ENCODE results near the gene VPS29. TPM values are rescaled to one million over a fixed set of nuclear protein-coding genes. Genes with fewer than 3 reads are reported as not detected.

The VPS29 gene
- total RNA-seq, 1 donor from 2014 or later = 80.7 TPM

DNA sequence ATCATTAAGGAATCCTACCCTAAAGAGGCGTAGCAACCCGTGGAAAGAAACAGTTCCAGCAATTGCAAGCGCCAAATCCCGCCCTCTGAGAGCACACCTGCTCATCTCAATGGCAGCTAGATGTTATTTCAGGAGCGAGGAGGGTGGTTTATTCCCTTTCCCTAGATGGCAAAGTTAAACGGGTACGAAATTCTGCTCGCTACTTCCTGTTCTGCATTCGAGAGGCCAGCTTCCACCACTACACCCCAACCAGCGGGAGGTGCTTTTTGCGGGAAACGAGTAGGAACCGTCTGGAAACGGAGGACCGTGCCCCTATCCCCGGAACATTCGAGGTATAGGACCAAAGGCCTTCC lies 536 bp downstream of the VPS29 start:
- peaks cover 51% of the 10 kb centered on the region for H3K79me2 ChIP-seq (ENCODE audit: insufficient read depth, low read length)
- peak overlapping the region; percentile 99 for H3K4me3 Mint-ChIP-seq (ENCODE audit: unreplicated experiment)
- peak overlapping the region; percentile 90 for H3K4me2 ChIP-seq (ENCODE audit: low read length)
- DNase-seq (ENCODE audit: low read depth) = peak; percentile 62
- no peaks in the 10 kb centered on the region for H3K27me3 ChIP-seq (ENCODE audit: insufficient read depth, low read length)
- TF ChIP-seq EZH2 (IDR thresholded peaks at IDR 0.05; ENCODE audit: insufficient read depth, low read length) = no peak
- TF ChIP-seq, protein P1, sequence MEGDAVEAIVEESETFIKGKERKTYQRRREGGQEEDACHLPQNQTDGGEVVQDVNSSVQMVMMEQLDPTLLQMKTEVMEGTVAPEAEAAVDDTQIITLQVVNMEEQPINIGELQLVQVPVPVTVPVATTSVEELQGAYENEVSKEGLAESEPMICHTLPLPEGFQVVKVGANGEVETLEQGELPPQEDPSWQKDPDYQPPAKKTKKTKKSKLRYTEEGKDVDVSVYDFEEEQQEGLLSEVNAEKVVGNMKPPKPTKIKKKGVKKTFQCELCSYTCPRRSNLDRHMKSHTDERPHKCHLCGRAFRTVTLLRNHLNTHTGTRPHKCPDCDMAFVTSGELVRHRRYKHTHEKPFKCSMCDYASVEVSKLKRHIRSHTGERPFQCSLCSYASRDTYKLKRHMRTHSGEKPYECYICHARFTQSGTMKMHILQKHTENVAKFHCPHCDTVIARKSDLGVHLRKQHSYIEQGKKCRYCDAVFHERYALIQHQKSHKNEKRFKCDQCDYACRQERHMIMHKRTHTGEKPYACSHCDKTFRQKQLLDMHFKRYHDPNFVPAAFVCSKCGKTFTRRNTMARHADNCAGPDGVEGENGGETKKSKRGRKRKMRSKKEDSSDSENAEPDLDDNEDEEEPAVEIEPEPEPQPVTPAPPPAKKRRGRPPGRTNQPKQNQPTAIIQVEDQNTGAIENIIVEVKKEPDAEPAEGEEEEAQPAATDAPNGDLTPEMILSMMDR (IDR thresholded peaks at IDR 0.05; ENCODE audit: insufficient read depth, low read depth, low read length) = no peak
- H3K9ac ChIP-seq (ENCODE audit: low read length) = peak overlapping the region; percentile 95
- peak overlapping the region; percentile 90 for H3K27ac Mint-ChIP-seq (ENCODE audit: unreplicated experiment)
- no peak for FAIRE-seq
- peak overlapping the region; percentile 90 for H2AFZ ChIP-seq (ENCODE audit: low read depth, low read length)
- H3K27ac ChIP-seq (ENCODE audit: low read depth, low read length) = peak overlapping the region; percentile 83
- H3K27me3 Mint-ChIP-seq (ENCODE audit: low read depth, unreplicated experiment) = no peaks in the 10 kb centered on the region
- no peaks in the 10 kb centered on the region for H3K9me3 ChIP-seq (ENCODE audit: insufficient read depth, low read depth, low read length)
- peaks cover 3% of the 10 kb centered on the region for H4K20me1 ChIP-seq (ENCODE audit: insufficient read depth, low read length)
- peaks cover 1% of the 10 kb centered on the region for H3K36me3 Mint-ChIP-seq (ENCODE audit: low read depth, unreplicated experiment)
- H3K4me3 ChIP-seq (ENCODE audit: insufficient read depth, low read depth, low read length) = peak overlapping the region; percentile 93
- H3K36me3 ChIP-seq (ENCODE audit: insufficient read depth, low read length) = peaks cover 6% of the 10 kb centered on the region
- H3K4me1 Mint-ChIP-seq (ENCODE audit: low read depth, unreplicated experiment) = peaks cover 11% of the 10 kb centered on the region
- H3K9me3 Mint-ChIP-seq (ENCODE audit: unreplicated experiment) = no peaks in the 10 kb centered on the region
- H3K4me1 ChIP-seq (ENCODE audit: insufficient read depth, low read length) = peaks cover 8% of the 10 kb centered on the region

DNA sequence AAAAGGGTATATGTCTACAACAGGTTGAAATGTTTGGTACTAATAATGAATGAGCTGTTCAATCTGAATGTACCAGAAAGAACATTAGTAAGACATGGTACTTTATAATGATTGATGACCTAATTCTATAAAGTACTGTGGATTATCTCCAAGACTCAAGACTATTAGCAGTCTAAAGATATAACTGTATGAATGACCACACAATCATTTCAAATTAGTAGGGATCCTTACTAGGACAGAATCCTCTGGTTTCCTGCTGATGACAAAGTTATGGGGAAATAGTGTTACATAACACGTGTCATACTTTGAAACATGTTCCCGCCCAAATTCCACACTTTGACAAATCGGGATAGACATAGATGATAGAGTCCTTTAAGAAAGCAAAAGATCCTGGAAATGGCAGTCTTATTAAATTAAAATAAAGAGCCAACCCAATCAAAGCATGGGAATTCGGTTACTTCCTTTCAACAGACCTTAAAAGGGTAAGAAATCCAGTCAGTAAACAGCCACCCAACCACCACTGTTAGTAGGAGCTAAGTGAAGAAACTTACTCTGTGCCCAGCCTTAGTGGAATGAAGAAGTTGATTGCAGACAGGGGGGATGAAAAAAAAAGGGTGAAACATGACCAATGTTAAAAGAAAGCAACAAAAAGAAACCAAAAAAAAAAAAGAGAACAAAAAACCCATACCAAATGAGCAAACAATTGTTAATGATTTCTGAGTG lies 2.8 kb downstream of the VPS29 start:
- peaks cover 8% of the 10 kb centered on the region for H4K20me1 ChIP-seq (ENCODE audit: insufficient read depth, low read length)
- H3K4me2 ChIP-seq (ENCODE audit: low read length) = no peak overlapping the region
- no peaks in the 10 kb centered on the region for H3K27me3 Mint-ChIP-seq (ENCODE audit: low read depth, unreplicated experiment)
- DNase-seq (ENCODE audit: low read depth) = peak; percentile 37
- H3K4me3 Mint-ChIP-seq (ENCODE audit: unreplicated experiment) = peak overlapping the region; percentile 69
- TF ChIP-seq EZH2 (IDR thresholded peaks at IDR 0.05; ENCODE audit: insufficient read depth, low read length) = no peak
- TF ChIP-seq, protein P1 (IDR thresholded peaks at IDR 0.05; ENCODE audit: insufficient read depth, low read depth, low read length) = no peak
- H2AFZ ChIP-seq (ENCODE audit: low read depth, low read length) = no peak overlapping the region
- no peak overlapping the region for H3K9ac ChIP-seq (ENCODE audit: low read length)
- peaks cover 58% of the 10 kb centered on the region for H3K79me2 ChIP-seq (ENCODE audit: insufficient read depth, low read length)
- H3K4me1 Mint-ChIP-seq (ENCODE audit: low read depth, unreplicated experiment) = peaks cover 11% of the 10 kb centered on the region
- no peaks in the 10 kb centered on the region for H3K9me3 Mint-ChIP-seq (ENCODE audit: unreplicated experiment)
- H3K36me3 Mint-ChIP-seq (ENCODE audit: low read depth, unreplicated experiment) = peaks cover 1% of the 10 kb centered on the region
- H3K27ac ChIP-seq (ENCODE audit: low read depth, low read length) = no peak overlapping the region
- no peaks in the 10 kb centered on the region for H3K27me3 ChIP-seq (ENCODE audit: insufficient read depth, low read length)
- no peak for FAIRE-seq
- H3K4me3 ChIP-seq (ENCODE audit: insufficient read depth, low read depth, low read length) = no peak overlapping the region
- peaks cover 17% of the 10 kb centered on the region for H3K36me3 ChIP-seq (ENCODE audit: insufficient read depth, low read length)
- H3K9me3 ChIP-seq (ENCODE audit: insufficient read depth, low read depth, low read length) = no peaks in the 10 kb centered on the region
- peak overlapping the region; percentile 84 for H3K27ac Mint-ChIP-seq (ENCODE audit: unreplicated experiment)
- peaks cover 8% of the 10 kb centered on the region for H3K4me1 ChIP-seq (ENCODE audit: insufficient read depth, low read length)

DNA sequence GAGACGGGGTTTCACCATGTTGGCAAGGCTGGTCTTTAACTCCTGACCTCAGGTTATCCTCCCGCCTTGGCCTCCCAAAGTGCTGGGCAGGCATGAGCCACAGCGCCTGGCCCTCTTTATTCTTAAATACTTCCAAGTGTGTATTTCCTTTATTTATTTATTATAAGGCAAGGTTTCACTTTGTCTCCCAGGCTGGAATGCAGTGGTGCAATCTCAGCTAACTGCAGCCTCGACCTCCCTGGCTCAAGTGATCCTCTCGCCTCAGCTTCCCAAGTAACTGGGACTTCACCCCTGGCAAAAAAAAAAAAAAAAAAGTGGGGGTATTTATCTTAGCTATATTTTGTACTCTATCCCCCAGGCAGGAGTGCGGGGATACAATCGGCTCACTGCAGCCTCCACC lies 26.5 kb downstream of the VPS29 start:
- Histone ChIP-seq H3K79me2 (ENCODE audit: insufficient read depth, low read length) (peaks cover 3% of the 10 kb centered on the region), H3K27ac (ENCODE audit: low read depth, low read length) (no peak overlapping the region), H3K4me2 (ENCODE audit: low read length) (no peak overlapping the region), H3K27me3 (ENCODE audit: insufficient read depth, low read length) (no peaks in the 10 kb centered on the region), H3K9ac (ENCODE audit: low read length) (no peak overlapping the region), H3K36me3 (ENCODE audit: insufficient read depth, low read length) (peaks cover 3% of the 10 kb centered on the region), H3K9me3 (ENCODE audit: insufficient read depth, low read depth, low read length) (no peaks in the 10 kb centered on the region), H3K4me3 (ENCODE audit: insufficient read depth, low read depth, low read length) (no peak overlapping the region), H3K4me1 (ENCODE audit: insufficient read depth, low read length) (no peaks in the 10 kb centered on the region), H2AFZ (ENCODE audit: low read depth, low read length) (no peak overlapping the region), H4K20me1 (ENCODE audit: insufficient read depth, low read length) (no peaks in the 10 kb centered on the region)
- FAIRE-seq (no peak), DNase-seq (ENCODE audit: low read depth) (no peak)
- Mint-ChIP-seq H3K4me1 (ENCODE audit: low read depth, unreplicated experiment) (no peaks in the 10 kb centered on the region), H3K27ac (ENCODE audit: unreplicated experiment) (no peak overlapping the region), H3K9me3 (ENCODE audit: unreplicated experiment) (no peaks in the 10 kb centered on the region), H3K4me3 (ENCODE audit: unreplicated experiment) (no peak overlapping the region), H3K36me3 (ENCODE audit: low read depth, unreplicated experiment) (no peaks in the 10 kb centered on the region), H3K27me3 (ENCODE audit: low read depth, unreplicated experiment) (no peaks in the 10 kb centered on the region)
- TF ChIP-seq, protein P1 (IDR thresholded peaks at IDR 0.05; ENCODE audit: insufficient read depth, low read depth, low read length) = no peak
- TF ChIP-seq EZH2 (IDR thresholded peaks at IDR 0.05; ENCODE audit: insufficient read depth, low read length) = no peak

All from astrocyte (in vitro differentiated cells and primary cell).